OCI-LY3 (cell line): Measurements from ENCODE around the gene PGAP1.
A peak's percentile ranks its signal among the peaks of the same experiment; 100 is the strongest.

Experiments used
- H2AFZ ChIP-seq: fragments of 200-600, 300-600 bp; shearing (Covaris generic); 2 replicates; pipeline ENCODE4 v1.6.0; 2014; ENCODE audit warnings: antibody characterized with exemption, low read depth, low read length
- H3K27ac ChIP-seq: fragments of 200-600, 300-600 bp; sonication (generic); 2 replicates; pipeline ENCODE4 v1.5.1; 2014; ENCODE audit warnings: mild to moderate bottlenecking, low read length, moderate library complexity, mixed read lengths
- H3K27me3 ChIP-seq: fragments of 200-600, 300-600 bp; sonication (generic); 2 replicates; pipeline ENCODE4 v1.6.1; 2014; ENCODE audit warnings: low read depth, low read length, mixed read lengths
- H3K36me3 ChIP-seq: fragments of 200-600, 300-600 bp; sonication (generic); replicated peaks from 2 replicates; pipeline ENCODE3; 2014; ENCODE audit warnings: low read depth, low read length, mixed read lengths
- H3K4me1 ChIP-seq: fragments of 300-600, 200-600 bp; sonication (generic); 2 replicates; pipeline ENCODE4 v1.6.1; 2014; ENCODE audit warnings: low read length, mixed read lengths
- H3K4me2 ChIP-seq: fragments of 200-600, 300-600 bp; sonication (generic); 2 replicates; pipeline ENCODE4 v1.6.1; 2014; ENCODE audit warnings: low read length, mixed read lengths
- H3K4me3 ChIP-seq: fragments of 300-600, 200-600 bp; sonication (generic); 2 replicates; pipeline ENCODE4 v1.5.1; 2014; ENCODE audit warnings: antibody characterized with exemption, mild to moderate bottlenecking, low read length, moderate library complexity
- H3K79me2 ChIP-seq: fragments of 300-600, 200-600 bp; shearing (Covaris generic); 2 replicates; pipeline ENCODE4 v1.6.1; 2014; ENCODE audit warnings: mild to moderate bottlenecking, low read length, mixed read lengths
- H3K9ac ChIP-seq: fragments of 300-600, 200-600 bp; shearing (Covaris generic); 2 replicates; pipeline ENCODE4 v1.6.0; 2014; ENCODE audit warnings: mild to moderate bottlenecking, low read length, moderate library complexity
- H3K9me3 ChIP-seq: fragments of 200-600, 300-600 bp; shearing (Covaris generic); 2 replicates; pipeline ENCODE4 v1.6.1; 2014; ENCODE audit warnings: low read length, mixed read lengths; ENCODE audit not compliant: insufficient read depth
- H4K20me1 ChIP-seq: fragments of 200-600, 300-600 bp; sonication (generic); 2 replicates; pipeline ENCODE4 v1.6.1; 2016; ENCODE audit warnings: low read length, mixed read lengths; ENCODE audit not compliant: insufficient read depth
- EZH2phosphoT487 ChIP-seq: fragments of 200-600 bp; shearing (Covaris generic); IDR thresholded peaks from 2 replicates; pipeline ENCODE4 v1.6.1; 2018; ENCODE audit warnings: antibody characterized with exemption, mixed run types, low read depth
- TF ChIP-seq, protein P1 (sequence below): fragments of 200-600, 300-600 bp; sonication (generic); IDR thresholded peaks from 2 replicates; pipeline ENCODE4 v1.5.1; 2014; ENCODE audit warnings: antibody characterized with exemption, low read length, low read depth

Gene PGAP1

DNA sequence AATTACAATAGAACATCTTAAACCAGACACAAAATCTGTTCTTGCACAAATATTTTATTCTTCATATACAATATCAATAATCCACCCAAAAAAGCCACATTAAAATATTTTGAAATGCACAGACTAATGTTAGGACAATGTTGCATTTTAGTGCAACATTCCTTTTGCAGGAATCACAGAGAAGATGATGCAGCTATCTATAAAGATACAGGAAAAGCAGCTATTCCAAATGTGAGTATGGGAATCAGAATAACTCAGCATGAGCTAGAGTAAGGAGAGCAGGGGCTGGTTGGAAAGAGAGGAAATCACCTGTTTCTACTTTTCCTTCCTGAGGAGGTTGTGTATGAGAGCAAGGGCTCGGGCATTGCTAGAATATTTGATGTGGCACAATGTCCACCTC, 122.1 kb downstream of the PGAP1 start:
- H3K27me3 ChIP-seq: no peaks in the 10 kb centered on the region
- no peaks in the 10 kb centered on the region for H3K36me3 ChIP-seq
- no peak for TF ChIP-seq EZH2phosphoT487
- TF ChIP-seq, protein P1, sequence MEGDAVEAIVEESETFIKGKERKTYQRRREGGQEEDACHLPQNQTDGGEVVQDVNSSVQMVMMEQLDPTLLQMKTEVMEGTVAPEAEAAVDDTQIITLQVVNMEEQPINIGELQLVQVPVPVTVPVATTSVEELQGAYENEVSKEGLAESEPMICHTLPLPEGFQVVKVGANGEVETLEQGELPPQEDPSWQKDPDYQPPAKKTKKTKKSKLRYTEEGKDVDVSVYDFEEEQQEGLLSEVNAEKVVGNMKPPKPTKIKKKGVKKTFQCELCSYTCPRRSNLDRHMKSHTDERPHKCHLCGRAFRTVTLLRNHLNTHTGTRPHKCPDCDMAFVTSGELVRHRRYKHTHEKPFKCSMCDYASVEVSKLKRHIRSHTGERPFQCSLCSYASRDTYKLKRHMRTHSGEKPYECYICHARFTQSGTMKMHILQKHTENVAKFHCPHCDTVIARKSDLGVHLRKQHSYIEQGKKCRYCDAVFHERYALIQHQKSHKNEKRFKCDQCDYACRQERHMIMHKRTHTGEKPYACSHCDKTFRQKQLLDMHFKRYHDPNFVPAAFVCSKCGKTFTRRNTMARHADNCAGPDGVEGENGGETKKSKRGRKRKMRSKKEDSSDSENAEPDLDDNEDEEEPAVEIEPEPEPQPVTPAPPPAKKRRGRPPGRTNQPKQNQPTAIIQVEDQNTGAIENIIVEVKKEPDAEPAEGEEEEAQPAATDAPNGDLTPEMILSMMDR: no peak
- H3K4me2 ChIP-seq: no peak overlapping the region
- H3K4me3 ChIP-seq: no peak overlapping the region
- no peak overlapping the region; the same call in 1 of the 2 replicates for H2AFZ ChIP-seq
- peaks cover 1% of the 10 kb centered on the region for H3K79me2 ChIP-seq
- no peak overlapping the region for H3K9ac ChIP-seq
- no peaks in the 10 kb centered on the region for H4K20me1 ChIP-seq
- no peak overlapping the region for H3K27ac ChIP-seq
- no peaks in the 10 kb centered on the region for H3K4me1 ChIP-seq
- no peaks in the 10 kb centered on the region for H3K9me3 ChIP-seq

DNA sequence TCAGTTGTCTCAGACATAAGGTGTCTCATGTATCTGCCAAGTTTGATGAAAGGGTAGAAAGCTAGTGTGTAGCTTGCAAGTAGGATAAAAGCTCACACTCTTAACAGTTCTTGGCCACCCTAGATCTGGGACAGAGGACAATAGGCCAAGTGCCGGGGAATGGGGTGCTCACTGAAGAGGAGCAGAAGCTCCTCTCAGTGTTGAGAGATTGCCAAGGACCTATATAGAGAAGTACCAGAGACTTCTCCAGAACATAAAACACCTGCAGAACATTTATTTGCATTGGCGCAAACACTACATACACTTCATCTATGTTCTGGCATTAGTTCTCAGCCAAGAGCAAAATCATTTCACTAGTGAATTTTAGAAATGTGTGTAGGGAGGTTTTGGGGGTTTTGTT, 124.1 kb downstream of the PGAP1 start:
- no peak overlapping the region for H2AFZ ChIP-seq
- no peaks in the 10 kb centered on the region for H3K27me3 ChIP-seq
- peaks cover 4% of the 10 kb centered on the region for H3K36me3 ChIP-seq
- TF ChIP-seq EZH2phosphoT487: no peak
- TF ChIP-seq, protein P1: no peak
- H3K4me3 ChIP-seq: no peak overlapping the region
- H4K20me1 ChIP-seq: no peaks in the 10 kb centered on the region
- no peaks in the 10 kb centered on the region for H3K9me3 ChIP-seq
- no peak overlapping the region for H3K27ac ChIP-seq
- no peak overlapping the region for H3K9ac ChIP-seq
- H3K4me1 ChIP-seq: 0 out of 2 replicates have a peak, but pooled peaks cover 2% of the 10 kb centered on the region
- peaks cover 18% of the 10 kb centered on the region for H3K79me2 ChIP-seq
- H3K4me2 ChIP-seq: no peak overlapping the region

DNA sequence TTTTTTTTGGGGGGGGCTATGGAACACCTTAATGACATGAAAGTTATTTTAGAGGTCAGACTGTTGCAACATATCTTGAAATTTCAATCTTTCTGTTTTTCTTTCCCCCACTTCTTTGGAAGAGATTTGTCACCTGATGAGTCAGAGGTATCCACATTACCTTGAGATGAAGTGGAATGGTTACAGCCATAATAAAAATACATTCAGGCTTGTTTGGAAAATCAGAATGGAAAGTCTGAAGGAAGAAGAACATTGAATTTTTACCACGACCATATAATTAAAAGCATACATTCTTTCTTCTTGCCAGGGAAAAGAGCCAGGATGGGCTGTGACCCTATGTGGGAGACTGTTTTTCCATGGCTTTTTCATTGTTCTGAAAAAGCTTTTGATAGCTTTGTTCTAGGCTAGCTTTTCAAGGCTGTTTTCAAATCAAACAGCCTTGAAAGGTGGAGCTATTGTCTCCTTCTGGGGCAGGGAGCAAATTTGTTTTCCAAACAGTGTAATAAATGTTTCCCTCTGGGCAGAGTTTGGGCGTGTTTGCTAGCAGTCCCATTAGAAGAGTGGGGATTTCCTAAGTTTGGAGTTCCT, 124.7 kb downstream of the PGAP1 start:
- Histone ChIP-seq H3K27me3 (no peaks in the 10 kb centered on the region), H3K36me3 (peaks cover 11% of the 10 kb centered on the region), H3K79me2 (peaks cover 22% of the 10 kb centered on the region), H3K9me3 (no peaks in the 10 kb centered on the region), H3K9ac (no peak overlapping the region), H3K27ac (no peak overlapping the region), H4K20me1 (no peaks in the 10 kb centered on the region), H2AFZ (no peak overlapping the region), H3K4me1 (0 out of 2 replicates have a peak, but pooled peaks cover 2% of the 10 kb centered on the region), H3K4me3 (no peak overlapping the region), H3K4me2 (no peak overlapping the region)
- TF ChIP-seq EZH2phosphoT487: no peak

DNA sequence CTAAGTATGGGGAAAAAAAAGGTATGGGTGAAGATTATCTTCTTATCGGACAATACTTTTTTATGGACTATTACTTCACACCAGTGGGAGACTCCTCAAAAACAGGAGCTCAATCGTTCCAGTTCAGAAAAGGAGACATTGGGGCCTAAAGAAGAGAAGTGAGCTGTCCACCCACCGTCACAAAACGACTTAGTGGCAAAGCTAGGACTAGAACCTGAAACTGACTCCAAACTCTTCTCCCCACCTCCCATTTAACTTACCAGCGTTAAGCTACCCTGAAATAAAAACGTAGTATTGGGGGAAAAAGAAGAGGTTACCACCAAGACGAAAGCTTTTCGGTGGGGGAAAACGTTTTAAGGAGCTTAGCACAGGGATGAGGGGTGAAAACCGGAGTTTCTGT, 127.5 kb downstream of the PGAP1 start:
- Histone ChIP-seq H3K9me3 (no peaks in the 10 kb centered on the region), H3K9ac (peak overlapping the region; percentile 91), H3K27me3 (no peaks in the 10 kb centered on the region), H3K4me2 (peak overlapping the region; percentile 71), H2AFZ (peak overlapping the region; percentile 95), H4K20me1 (no peaks in the 10 kb centered on the region), H3K79me2 (peaks cover 22% of the 10 kb centered on the region), H3K36me3 (peaks cover 14% of the 10 kb centered on the region), H3K27ac (peak overlapping the region; percentile 47), H3K4me1 (0 out of 2 replicates have a peak, but pooled peaks cover 2% of the 10 kb centered on the region), H3K4me3 (peak overlapping the region; percentile 98)
- TF ChIP-seq EZH2phosphoT487: no peak
- TF ChIP-seq, protein P1: no peak
